Liver (tissue), 9 donors: ENCODE results near the gene FAM229B. TPM values are rescaled to one million over a fixed set of nuclear protein-coding genes. Genes with fewer than 3 reads are reported as not detected.
A peak's percentile ranks its signal among the peaks of the same experiment; 100 is the strongest.

Experiments used
- DNase-seq: peaks from one replicate; pipeline ENCODE4 v3.0.0-alpha.2; 2017; ENCODE audit warnings: low spot score
- H3K27ac ChIP-seq, 2 donors: one replicate each; pipeline ENCODE4 v1.7.0; 2013; ENCODE audit warnings: inconsistent platforms in 2 of 2, low read length in 2 of 2, control low read depth in 1 of 2, low read depth in 1 of 2, mild to moderate bottlenecking in 1 of 2
- H3K27me3 ChIP-seq, 4 donors: one replicate each; pipeline versions ENCODE4 v1.6.1 to v1.7.0; 2013; ENCODE audit warnings: low read length in 3 of 4, inconsistent platforms in 1 of 4, mild to moderate bottlenecking in 1 of 4, moderate library complexity in 1 of 4; ENCODE audit not compliant: control insufficient read depth in 4 of 4, insufficient read depth in 4 of 4
- H3K36me3 ChIP-seq, 4 donors: one replicate each; pipeline versions ENCODE4 v1.6.1 to v1.7.0; 2013; ENCODE audit warnings: low read length in 3 of 4, mild to moderate bottlenecking in 3 of 4, low read depth in 1 of 4, moderate library complexity in 1 of 4; ENCODE audit not compliant: control insufficient read depth in 4 of 4, insufficient read depth in 3 of 4
- H3K4me1 ChIP-seq, 4 donors: one replicate each; pipeline versions ENCODE4 v1.6.1 to v1.7.0; 2013; ENCODE audit warnings: low read length in 3 of 4, mild to moderate bottlenecking in 3 of 4, moderate library complexity in 1 of 4; ENCODE audit not compliant: control insufficient read depth in 4 of 4, insufficient read depth in 4 of 4
- H3K4me3 ChIP-seq, 3 donors: one replicate each; pipeline versions ENCODE4 v1.6.1 to v1.7.0; 2013; ENCODE audit warnings: low read length in 3 of 3, control low read depth in 1 of 3, low read depth in 1 of 3, mild to moderate bottlenecking in 1 of 3
- H3K9ac ChIP-seq, 2 donors: one replicate each; pipeline ENCODE4 v1.7.0; 2013; ENCODE audit warnings: low read length in 2 of 2, mild to moderate bottlenecking in 2 of 2, moderate library complexity in 2 of 2, control low read depth in 1 of 2, low read depth in 1 of 2
- H3K9me3 ChIP-seq, 4 donors: one replicate each; pipeline versions ENCODE4 v1.6.1 to v1.7.0; 2013; ENCODE audit warnings: low read length in 3 of 4; ENCODE audit not compliant: control insufficient read depth in 4 of 4
- EGR1 ChIP-seq, 2 donors: IDR thresholded peaks; 2 replicates each; pipeline ENCODE4 v1.6.1; 2016 to 2018; ENCODE audit warnings: antibody characterized with exemption in 2 of 2, low read depth in 2 of 2
- FOXA1 ChIP-seq: IDR thresholded peaks from 2 replicates; pipeline ENCODE4 v1.6.1; 2016; ENCODE audit warnings: antibody characterized with exemption
- FOXA2 ChIP-seq: IDR thresholded peaks from 2 replicates; pipeline ENCODE4 v1.6.1; 2016; ENCODE audit warnings: antibody characterized with exemption
- GABPA ChIP-seq, 2 donors: IDR thresholded peaks in 1 of 2; conservative IDR thresholded peaks in 1 of 2; 2 replicates each; pipeline ENCODE4 v1.6.1; 2016; ENCODE audit warnings: antibody characterized with exemption in 2 of 2, mild to moderate bottlenecking in 1 of 2, moderate library complexity in 1 of 2
- HNF4A ChIP-seq, 2 donors: conservative IDR thresholded peaks; 2 replicates each; pipeline ENCODE4 v1.6.1; 2016; ENCODE audit warnings: antibody characterized with exemption in 2 of 2, mild to moderate bottlenecking in 2 of 2
- HNF4G ChIP-seq: IDR thresholded peaks from 2 replicates; pipeline ENCODE4 v1.6.1; 2016; ENCODE audit warnings: antibody characterized with exemption
- JUND ChIP-seq, 2 donors: IDR thresholded peaks; 2 replicates each; pipeline ENCODE4 v1.6.1; 2016; ENCODE audit warnings: antibody characterized with exemption in 2 of 2
- NR2F2 ChIP-seq: IDR thresholded peaks from 2 replicates; pipeline ENCODE4 v1.6.1; 2016; ENCODE audit warnings: antibody characterized with exemption
- RAD21 ChIP-seq, 2 donors: IDR thresholded peaks; 2 replicates each; pipeline ENCODE4 v1.6.1; 2016; ENCODE audit warnings: antibody characterized with exemption in 2 of 2, mild to moderate bottlenecking in 2 of 2
- RXRA ChIP-seq, 2 donors: IDR thresholded peaks; 2 replicates each; pipeline ENCODE4 v1.6.1; 2017 to 2018; ENCODE audit warnings: antibody characterized with exemption in 2 of 2, mild to moderate bottlenecking in 1 of 2
- SP1 ChIP-seq: IDR thresholded peaks from 2 replicates; pipeline ENCODE4 v1.6.1; 2018; ENCODE audit warnings: antibody characterized with exemption, mild to moderate bottlenecking
- TAF1 ChIP-seq: conservative IDR thresholded peaks from 2 replicates; pipeline ENCODE4 v1.6.1; 2016; ENCODE audit warnings: antibody characterized with exemption, mild to moderate bottlenecking
- YY1 ChIP-seq: IDR thresholded peaks from 2 replicates; pipeline ENCODE4 v1.6.1; 2016; ENCODE audit warnings: antibody characterized with exemption, mild to moderate bottlenecking
- WGBS: extraction: QIAGEN DNeasy Blood & Tissue Kit; methylation state at CpG from one replicate; pipeline ENCODE4 v1.1.7; 2013; 5-methylcytosine and 5-hydroxymethylcytosine counted together
- polyA plus RNA-seq, 2 donors: library from polyadenylated mRNA; stranded (reverse) in 1 of 2; unstranded in 1 of 2; fragments of 200-250 nt in 1 of 2; fragments of >200 nt in 1 of 2; fragmentation: Nextera tagmentation in 1 of 2; extraction: Ambion mirVana in 1 of 2; gene quantifications; one replicate each; pipeline versions ENCODE4 v1.2.1 to v1.2.3, GENCODE V29; 2013 to 2015
- total RNA-seq, 2 donors: library from RNA; depleted of rRNA; stranded (reverse); fragments of >200 nt; gene quantifications; one replicate each; pipeline ENCODE4 v1.2.3, GENCODE V29; 2014
- TF ChIP-seq, protein P1 (sequence below): fragments of 150-350 bp; IDR thresholded peaks from 2 replicates; pipeline ENCODE4 v1.5.1; 2017; ENCODE audit warnings: improper control_type of control experiment, low read depth, low read length; ENCODE audit not compliant: missing input control
- TF ChIP-seq, protein P2 (sequence below): IDR thresholded peaks from 2 replicates; pipeline ENCODE4 v1.6.1; 2016; ENCODE audit warnings: antibody characterized with exemption, mild to moderate bottlenecking
- TF ChIP-seq, protein P3 (sequence below): IDR thresholded peaks from 2 replicates; pipeline ENCODE4 v1.6.1; 2016; ENCODE audit warnings: antibody characterized with exemption
- TF ChIP-seq, protein P4 (sequence below): IDR thresholded peaks from 2 replicates; pipeline ENCODE4 v1.6.1; 2016; ENCODE audit warnings: antibody characterized with exemption
- TF ChIP-seq, protein P5 (sequence below): IDR thresholded peaks from 2 replicates; pipeline ENCODE4 v1.6.1; 2016; ENCODE audit warnings: antibody characterized with exemption
- donor health status: healthy.
- donor health status: healthy.
- donor health status: healthy.
- donor health status: healthy.
- donor health status: healthy.

FAM229B gene
- total and polyA plus RNA-seq, 4 donors: 1.8 to 13.8 (median 7.1) TPM

DNA sequence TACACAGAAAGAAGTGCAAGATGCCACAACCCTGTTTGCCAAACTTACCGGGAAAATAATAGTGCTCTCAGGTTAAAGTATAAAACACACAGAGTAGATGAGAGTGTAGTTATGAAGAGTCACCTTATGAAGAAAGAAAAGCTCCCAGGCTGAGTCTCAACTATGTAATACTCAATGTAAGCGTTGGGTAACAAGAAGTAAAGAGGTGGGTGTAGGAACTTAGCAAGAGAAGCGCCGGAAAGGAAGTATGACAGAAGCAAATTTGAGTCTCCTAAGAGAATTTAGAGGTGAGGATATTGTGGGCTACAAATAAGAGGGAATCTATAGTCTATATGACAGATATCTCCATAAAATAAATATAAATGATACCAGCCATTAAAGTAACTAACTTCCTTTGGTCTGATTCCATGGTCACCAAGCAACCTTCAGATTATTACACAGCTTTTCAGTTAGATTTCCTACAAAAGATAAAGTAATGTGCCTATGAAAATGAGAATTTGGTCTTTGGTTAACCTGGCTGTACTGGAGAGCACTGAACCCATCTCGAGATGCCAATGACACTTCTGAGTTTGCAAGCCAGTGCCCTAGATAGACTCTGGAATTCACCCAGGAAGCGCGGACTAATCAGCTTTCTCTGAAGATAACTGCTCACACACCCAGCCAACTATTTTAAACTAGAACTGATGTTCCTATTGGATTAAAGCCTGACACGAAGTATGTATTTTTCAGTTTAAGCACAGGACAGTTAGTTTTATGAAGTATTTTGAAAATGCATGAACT, 1.9 kb upstream of the FAM229B start:
- DNase-seq: no peak
- 55% methylated on average over 8 of the region's 8 CpGs for WGBS
- no peak overlapping the region for H3K9ac ChIP-seq
- no peak overlapping the region for H3K27ac ChIP-seq
- H3K36me3 ChIP-seq: peaks cover 1 to 14% (median 4%) of the 10 kb centered on the region in 4 donors
- no peaks in the 10 kb centered on the region for H3K27me3 ChIP-seq
- no peak overlapping the region for H3K4me3 ChIP-seq
- no peaks in the 10 kb centered on the region for H3K9me3 ChIP-seq
- peak; percentile 65 for TF ChIP-seq SP1
- TF ChIP-seq NR2F2: no peak
- TF ChIP-seq, protein P1, sequence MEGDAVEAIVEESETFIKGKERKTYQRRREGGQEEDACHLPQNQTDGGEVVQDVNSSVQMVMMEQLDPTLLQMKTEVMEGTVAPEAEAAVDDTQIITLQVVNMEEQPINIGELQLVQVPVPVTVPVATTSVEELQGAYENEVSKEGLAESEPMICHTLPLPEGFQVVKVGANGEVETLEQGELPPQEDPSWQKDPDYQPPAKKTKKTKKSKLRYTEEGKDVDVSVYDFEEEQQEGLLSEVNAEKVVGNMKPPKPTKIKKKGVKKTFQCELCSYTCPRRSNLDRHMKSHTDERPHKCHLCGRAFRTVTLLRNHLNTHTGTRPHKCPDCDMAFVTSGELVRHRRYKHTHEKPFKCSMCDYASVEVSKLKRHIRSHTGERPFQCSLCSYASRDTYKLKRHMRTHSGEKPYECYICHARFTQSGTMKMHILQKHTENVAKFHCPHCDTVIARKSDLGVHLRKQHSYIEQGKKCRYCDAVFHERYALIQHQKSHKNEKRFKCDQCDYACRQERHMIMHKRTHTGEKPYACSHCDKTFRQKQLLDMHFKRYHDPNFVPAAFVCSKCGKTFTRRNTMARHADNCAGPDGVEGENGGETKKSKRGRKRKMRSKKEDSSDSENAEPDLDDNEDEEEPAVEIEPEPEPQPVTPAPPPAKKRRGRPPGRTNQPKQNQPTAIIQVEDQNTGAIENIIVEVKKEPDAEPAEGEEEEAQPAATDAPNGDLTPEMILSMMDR: no peak
- peak; percentile 12 to 47 for TF ChIP-seq RAD21 (IDR thresholded peaks at IDR 0.05)
- TF ChIP-seq JUND (IDR thresholded peaks at IDR 0.05): peak; percentile 11 to 32
- TF ChIP-seq RXRA (IDR thresholded peaks at IDR 0.05): peak; percentile 89 to 96
- TF ChIP-seq, protein P2, sequence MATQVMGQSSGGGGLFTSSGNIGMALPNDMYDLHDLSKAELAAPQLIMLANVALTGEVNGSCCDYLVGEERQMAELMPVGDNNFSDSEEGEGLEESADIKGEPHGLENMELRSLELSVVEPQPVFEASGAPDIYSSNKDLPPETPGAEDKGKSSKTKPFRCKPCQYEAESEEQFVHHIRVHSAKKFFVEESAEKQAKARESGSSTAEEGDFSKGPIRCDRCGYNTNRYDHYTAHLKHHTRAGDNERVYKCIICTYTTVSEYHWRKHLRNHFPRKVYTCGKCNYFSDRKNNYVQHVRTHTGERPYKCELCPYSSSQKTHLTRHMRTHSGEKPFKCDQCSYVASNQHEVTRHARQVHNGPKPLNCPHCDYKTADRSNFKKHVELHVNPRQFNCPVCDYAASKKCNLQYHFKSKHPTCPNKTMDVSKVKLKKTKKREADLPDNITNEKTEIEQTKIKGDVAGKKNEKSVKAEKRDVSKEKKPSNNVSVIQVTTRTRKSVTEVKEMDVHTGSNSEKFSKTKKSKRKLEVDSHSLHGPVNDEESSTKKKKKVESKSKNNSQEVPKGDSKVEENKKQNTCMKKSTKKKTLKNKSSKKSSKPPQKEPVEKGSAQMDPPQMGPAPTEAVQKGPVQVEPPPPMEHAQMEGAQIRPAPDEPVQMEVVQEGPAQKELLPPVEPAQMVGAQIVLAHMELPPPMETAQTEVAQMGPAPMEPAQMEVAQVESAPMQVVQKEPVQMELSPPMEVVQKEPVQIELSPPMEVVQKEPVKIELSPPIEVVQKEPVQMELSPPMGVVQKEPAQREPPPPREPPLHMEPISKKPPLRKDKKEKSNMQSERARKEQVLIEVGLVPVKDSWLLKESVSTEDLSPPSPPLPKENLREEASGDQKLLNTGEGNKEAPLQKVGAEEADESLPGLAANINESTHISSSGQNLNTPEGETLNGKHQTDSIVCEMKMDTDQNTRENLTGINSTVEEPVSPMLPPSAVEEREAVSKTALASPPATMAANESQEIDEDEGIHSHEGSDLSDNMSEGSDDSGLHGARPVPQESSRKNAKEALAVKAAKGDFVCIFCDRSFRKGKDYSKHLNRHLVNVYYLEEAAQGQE: no peak
- TF ChIP-seq, protein P3, sequence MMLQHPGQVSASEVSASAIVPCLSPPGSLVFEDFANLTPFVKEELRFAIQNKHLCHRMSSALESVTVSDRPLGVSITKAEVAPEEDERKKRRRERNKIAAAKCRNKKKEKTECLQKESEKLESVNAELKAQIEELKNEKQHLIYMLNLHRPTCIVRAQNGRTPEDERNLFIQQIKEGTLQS: no peak
- TF ChIP-seq, protein P4, sequence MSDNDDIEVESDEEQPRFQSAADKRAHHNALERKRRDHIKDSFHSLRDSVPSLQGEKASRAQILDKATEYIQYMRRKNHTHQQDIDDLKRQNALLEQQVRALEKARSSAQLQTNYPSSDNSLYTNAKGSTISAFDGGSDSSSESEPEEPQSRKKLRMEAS: no peak
- no peak for TF ChIP-seq FOXA1
- peak; percentile 61 to 80 for TF ChIP-seq HNF4A (conservative IDR thresholded peaks at IDR 0.05)
- TF ChIP-seq YY1: no peak
- no peak for TF ChIP-seq FOXA2
- no peak for TF ChIP-seq HNF4G
- TF ChIP-seq GABPA (IDR thresholded peaks at IDR 0.05 in 1 of 2, conservative IDR thresholded peaks at IDR 0.05 in 1 of 2): no peak
- TF ChIP-seq, protein P5, sequence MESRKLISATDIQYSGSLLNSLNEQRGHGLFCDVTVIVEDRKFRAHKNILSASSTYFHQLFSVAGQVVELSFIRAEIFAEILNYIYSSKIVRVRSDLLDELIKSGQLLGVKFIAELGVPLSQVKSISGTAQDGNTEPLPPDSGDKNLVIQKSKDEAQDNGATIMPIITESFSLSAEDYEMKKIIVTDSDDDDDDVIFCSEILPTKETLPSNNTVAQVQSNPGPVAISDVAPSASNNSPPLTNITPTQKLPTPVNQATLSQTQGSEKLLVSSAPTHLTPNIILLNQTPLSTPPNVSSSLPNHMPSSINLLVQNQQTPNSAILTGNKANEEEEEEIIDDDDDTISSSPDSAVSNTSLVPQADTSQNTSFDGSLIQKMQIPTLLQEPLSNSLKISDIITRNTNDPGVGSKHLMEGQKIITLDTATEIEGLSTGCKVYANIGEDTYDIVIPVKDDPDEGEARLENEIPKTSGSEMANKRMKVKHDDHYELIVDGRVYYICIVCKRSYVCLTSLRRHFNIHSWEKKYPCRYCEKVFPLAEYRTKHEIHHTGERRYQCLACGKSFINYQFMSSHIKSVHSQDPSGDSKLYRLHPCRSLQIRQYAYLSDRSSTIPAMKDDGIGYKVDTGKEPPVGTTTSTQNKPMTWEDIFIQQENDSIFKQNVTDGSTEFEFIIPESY: no peak
- no peak for TF ChIP-seq TAF1
- no peak for TF ChIP-seq EGR1 (IDR thresholded peaks at IDR 0.05; ENCODE audit: low read depth in 2 of 2)
- peaks cover 0 to 23% (median 23%) of the 10 kb centered on the region in 4 donors for H3K4me1 ChIP-seq
